T-helper 1 cell (primary cell): ENCODE results near the gene FUT2.

Source experiments
- DNase-seq, 5 donors: peaks; one replicate each; pipeline ENCODE4 v3.0.0-alpha.2; 2012 to 2020

Gene FUT2

DNA sequence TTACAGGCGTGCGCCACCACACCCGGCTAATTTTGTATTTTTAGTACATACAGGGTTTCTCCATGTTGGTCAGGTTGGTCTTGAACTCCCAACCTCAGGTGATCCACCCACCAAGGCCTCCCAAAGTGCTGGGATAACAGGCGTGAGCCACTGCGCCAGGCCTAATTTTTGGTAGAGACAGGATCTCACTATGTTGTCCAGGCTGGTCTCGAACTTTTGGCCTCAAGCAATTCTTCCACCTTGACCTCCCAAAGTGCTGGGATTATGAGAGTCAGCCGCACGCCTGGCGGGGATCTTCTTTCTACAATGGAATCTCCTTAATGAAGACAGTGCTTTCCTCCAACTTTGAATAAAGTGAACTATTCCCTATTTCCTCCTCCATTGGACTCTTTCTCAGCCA lies 38.9 kb downstream of the FUT2 start:
- no peak for DNase-seq

DNA sequence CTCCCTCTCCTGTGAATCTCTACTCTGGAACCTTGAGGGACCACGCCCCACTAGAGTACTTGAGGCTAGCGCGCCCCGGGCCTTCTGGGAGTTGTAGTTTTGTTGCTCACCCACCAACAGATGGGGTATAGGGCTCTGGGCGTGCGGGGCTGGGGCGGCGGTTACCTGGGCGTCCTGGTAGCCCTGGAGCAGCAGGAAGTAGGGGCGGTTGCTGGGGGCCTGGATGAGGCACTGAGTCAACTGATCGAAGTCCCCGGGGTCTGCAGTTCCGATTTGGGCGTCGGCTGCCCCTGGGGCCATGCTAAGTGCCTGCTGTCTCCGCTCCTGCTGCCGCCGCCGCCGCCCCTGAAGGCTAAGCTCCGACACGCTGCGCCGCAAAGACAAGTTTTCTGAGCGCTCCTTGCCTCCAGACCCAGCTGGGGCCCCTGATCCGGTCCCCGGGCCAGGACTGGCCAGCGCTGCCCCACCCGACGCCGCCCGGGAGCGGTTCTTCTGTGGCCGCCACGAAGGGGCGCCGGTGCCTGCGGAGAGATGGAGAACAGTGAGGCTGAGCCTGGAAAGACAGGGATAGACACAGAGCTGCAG lies 39.4 kb downstream of the FUT2 start:
- no peak for DNase-seq

DNA sequence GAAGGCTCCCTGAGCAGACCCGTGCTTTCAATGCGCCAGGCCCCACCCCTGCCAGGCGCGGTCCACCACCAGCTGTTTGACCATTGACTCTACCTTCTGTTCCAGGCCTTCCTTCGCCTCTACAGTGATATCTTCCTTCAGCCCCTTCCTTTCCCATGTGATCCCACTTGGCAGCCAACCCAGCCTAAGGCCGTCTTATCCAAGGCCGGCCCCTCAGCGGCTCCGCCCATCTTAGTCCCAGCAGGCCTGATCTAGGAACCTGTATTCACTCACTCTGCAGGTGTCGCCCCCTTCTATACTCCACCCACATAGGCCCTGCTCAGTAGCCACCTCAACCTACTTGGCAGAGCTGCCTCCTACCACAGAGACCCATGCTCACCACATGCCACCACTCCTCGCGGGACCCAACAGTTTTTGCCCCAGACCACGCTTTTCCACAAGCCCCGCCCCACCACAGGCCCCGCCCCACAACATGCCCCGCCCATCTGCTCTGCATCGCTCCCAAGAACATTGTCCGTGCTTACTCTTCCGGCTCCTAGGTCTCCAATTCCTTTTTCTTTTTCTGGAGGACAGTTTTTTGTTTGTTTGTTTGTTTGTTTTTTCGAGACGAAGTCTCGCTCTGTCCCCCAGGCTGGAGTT lies 41.7 kb downstream of the FUT2 start:
- no peak for DNase-seq

DNA sequence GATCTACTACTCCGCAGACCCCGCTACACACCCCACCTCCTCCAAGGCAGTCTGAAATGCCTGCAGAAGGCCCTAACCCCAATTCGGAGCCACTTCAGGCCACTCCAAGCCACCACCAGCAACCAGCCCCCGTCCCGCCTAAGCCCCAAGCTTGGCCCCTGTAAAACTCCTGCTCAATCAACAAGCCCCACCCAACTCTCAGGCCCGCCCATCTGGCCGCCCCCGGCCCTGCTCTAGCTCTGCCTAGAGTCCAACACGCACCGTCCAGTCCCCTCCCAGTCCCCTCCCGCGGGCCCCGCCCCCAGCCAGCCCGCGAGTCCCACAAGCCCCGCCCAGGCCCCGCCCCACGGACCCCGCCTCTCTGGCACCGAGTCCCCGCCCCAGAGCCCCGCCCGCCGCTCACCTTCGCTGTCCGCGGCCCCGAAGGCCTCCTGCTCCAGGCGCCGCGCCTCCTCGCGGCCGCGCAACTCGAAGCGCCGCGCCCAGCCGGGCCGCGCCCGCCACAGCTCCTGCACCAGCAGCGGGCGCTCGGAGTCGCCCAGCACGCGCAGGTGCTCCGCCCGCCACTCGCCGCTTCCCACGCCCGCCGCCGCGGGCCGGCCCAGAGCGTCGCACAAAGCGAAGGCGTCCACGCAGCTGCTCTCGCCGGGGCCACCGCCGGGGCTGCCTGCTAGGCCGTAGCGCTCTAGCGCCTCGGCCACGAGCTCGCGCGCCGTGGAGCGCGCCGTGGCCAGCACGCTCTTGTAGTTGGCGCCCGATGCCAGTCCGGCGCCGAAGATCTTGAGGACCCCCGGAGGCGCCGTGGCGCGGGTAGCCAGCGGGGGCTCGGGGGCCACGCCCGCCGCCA lies 43.0 kb downstream of the FUT2 start:
- peak; percentile 88 to 92 (median 90) for DNase-seq

DNA sequence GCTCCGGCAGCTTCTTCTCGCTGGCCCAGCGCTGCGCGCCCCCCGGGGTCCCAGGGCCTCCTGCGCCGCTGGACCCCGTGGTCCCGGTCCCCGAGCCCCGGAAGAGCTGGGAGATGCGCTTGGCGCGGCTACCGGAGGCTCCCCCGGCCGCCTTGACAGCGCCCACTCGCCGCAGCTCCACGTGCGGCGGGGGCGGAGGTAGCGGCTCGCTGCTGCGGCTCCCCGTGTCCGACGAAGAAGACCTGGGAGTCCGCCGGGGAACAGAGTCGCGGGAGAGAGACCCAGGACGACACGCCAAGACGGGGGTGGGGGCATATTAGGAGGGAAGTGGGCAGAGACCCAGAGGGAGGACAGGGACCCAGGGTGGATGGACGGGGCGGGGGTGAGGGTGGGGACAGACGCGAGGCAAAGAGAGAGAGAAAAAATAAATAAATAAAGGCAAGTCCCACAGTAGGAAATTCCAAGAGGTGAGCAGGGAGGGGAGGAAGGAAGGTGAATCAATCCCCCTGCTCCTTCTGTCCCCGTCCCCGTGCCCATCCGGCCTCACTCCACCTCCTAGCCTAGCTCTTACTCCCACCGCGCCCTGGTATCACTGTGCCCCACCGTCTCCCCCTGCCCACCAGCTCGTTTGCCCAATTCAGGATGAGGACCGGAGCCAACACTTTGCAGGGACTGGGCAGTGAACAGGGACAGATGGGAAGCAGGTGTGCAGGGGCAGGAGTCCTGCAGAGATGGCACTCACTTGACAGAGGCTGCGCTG lies 43.8 kb downstream of the FUT2 start:
- no peak for DNase-seq

DNA sequence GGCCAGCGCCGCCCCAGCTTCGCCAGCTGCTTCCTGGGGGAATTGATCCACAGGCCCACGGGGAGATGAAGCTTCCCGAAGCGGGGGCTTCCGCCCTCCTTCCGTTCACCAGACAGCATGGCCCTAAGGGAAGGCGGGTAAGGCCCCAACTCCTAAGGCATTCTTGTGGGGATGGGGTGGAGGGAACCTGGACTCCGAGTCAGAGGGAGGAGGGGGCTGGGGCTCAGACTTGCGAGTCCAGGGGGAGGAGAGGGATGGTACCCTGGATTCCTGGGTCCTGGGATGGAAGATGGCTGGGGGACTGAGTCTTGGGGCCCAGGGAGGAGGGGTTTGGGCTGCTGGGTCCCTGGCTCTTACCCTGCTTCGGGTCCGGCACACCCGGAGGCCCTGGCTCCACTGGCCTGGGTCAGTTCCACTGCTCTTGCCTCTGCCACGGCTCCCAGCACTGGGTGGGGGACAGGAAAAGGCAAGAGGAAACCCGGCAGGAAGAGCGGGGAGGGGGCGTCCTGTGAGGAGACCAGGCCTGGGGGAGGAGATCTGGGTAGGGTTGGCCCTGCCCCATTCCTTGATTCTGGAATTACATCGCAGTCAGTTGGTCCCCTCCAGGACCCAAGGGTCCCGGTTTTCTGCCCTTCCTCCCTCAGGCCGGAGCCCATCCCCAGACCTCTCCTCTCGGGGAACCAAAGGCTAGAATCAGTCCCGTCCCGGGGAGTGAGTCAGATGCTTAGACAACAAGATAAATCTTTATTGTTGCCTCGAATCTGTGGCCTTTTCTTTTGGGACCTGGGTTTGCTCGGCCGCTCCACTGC lies 44.6 kb downstream of the FUT2 start, which contains the start of gene RASIP1:
TSS of gene RASIP1 (minus strand) at position 447 of the 809 bp plus-strand sequence. CDS start at position 119, 328 bp downstream.
- DNase-seq: no peak

DNA sequence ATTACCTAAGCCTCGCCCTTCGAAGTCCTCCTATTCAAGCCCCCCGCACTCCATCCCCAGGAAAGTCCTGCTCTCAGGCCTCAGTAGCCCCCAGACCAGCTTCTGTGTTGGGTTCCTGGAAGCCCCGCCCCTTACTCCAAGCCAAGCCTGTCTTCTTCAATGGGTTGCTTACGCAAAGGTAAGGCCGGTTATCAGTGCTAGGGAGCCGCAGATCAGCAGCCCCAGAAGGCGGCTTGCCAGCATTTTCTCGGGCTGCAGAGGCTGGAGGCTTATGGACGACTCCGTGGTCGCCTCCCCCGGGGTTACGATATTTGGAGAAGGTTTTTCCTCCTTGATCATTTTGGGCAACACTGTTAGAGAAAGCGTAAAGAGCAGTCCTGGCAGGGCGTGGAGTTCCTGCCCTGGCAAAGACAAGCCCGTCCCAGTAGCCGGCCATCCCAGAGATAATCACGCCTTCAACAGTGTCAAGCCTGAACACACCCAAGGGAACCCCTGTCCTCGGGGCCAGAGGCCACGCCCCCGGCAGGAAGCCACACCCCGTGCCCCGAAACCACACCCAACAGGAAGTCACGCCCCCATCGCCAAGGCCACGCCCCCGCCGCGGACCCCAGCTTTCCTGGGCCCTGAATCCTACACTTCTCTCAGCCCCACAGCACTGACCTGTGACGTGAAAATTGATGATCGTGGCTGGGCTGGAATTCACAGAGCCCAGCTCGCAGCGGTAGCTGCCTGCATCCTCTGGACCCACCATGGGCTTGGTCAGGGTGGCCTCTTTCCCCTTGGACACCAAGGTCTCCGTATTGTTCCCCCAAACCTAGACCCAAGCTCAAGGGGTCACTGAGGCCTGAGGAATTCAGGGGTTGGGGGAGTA lies 45.6 kb downstream of the FUT2 start:
- no peak for DNase-seq

DNA sequence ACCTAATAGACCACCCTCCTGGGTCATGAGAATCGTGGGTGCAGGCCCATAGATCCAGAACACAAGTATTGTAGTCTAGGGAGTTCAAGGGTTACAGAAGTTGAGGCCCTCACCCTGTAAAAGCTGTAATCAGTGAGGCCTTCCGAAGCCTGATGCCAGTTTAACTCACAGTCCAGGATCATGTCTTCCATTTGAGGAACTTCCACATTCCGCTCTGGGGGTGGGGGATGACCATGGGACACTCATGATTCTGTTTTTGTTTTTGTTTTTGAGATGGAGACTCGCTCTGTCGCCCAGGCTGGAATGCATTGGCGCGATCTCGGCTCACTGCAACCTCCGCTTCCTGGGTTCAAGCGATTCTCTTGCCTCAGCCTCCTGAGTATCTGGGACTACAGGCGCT lies 46.3 kb downstream of the FUT2 start:
- no peak for DNase-seq

DNA sequence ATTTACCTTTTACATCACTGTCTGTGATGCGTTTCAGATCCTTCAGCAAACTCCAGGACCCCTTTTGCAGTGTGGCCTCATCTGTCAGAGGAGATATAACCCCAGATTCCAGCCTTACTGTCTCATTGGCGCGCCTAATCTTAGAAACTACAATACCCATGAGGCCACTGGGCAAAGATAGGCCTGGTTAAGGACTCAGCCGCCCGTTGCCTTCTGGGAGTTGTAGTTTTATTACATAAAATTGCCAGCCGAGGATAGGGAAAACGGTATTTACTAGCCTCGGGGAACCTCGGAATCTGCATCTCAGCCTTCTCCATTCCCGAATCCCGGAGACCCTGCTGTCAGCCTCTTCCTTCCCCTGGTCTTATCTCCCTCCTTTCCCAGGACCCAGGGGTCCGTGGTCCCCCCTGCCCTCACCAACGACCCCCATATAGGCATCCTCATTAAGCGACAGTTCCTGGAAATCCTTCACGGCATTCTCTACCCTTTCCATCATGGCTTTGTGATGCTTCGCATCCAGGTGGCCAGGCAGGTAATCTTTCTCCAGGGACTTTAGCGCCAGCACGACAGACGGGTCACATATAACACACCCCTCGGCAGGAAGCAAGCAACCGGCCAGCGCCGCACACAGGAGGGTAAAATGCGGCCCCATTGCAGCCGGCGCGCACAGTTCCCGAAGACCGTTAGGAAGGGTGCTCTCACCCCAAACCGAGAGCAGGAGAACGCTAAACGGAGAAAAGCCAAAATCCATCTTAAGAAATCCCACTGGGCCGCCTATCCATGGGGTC lies 49.6 kb downstream of the FUT2 start:
- DNase-seq: peak in 3 of 5 donors; percentile 35 to 68 (median 54)

DNA sequence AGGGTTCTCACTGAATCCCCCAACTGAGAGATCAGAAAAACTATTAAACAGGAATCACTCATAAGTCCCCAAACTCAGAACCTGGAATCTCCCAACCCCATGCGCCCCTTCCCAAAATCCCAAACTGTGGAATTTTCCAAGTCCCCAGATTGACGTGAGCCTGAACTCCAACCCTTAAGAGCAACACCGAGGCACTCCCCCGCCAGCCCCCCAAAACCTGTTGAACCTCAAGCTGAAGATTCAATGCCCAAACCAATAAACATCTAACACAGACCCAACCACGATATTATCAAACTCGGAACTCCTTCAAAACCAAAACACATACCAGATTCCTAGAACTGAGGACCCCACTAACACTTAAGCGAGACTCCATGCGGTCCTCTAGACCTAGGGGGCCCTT lies 50.3 kb downstream of the FUT2 start:
- DNase-seq: no peak

DNA sequence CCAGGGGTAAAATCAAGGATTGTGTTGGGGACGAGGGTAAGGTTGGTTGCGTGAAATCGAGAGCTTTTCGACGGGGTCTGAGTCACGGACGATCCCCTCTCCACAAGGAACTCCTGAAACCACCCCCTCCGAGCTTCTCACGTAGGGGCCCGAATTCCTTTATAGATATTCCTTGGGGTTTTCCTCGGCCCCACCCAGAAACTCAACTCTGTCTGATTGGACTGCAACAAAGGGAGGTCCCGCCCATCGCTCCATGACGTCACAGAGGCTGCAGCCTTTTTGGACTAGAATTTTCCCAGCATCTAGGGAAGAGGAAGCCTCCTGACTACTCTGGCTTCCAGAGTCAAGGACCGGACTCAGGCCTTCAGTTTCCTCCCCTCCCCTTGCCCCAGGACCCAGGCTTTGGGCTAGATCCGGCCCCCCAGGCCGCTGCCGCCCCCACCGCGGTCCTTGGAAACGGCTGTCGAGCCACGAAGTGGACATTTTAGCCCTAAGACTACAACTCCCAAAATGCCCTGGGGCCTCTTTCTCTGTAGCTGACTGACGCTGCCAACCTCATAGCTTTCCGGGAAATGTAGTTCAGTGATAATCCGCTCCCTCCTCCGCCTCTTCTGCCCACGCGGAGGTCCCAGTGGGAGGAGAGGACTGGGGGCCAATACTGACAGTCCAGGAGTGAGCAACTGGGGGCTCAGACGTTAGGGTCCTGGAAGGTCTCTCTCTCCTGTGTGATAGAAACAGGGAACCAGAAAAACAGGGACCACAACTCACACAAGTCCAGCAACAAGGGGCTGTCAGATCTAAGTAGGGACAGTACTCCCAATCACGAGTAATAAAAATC lies 51.2 kb downstream of the FUT2 start, which contains the start of gene IZUMO1:
TSS of gene IZUMO1 (minus strand) at position 172 of the 838 bp plus-strand sequence. CDS start 1,050 bp downstream, outside the sequence.
- DNase-seq: peak in 4 of 5 donors; percentile 32 to 74 (median 36)

DNA sequence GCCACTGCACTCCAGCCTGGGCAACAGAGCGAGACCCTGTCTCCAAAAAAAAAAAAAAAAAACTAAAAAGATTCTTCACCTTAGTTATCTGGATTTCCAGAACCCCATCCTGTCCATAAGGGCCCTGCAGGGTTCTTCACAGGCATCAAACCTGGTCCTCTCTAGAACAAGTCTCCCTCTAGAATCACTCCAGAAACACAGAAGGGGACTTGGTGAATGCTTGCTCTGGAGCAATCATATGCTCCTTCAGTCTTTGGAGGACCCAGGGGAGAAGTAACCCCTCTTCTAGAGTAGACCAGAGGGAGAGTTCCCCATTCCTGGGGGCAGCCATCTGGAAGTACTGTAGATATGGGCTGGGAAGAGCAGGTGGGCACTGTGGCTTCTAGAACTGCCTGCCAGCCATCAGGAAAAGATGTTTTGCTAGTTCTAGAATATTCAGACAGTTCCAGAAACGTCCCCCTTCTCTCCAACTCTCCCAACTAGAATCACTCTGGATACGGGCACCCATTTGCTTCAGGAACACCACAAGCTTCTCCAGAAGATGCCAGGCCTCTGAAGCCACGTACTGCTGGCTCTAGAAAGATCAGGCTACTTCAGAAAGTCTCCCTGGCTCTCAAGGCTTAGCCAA lies 53.9 kb downstream of the FUT2 start:
- DNase-seq: no peak

DNA sequence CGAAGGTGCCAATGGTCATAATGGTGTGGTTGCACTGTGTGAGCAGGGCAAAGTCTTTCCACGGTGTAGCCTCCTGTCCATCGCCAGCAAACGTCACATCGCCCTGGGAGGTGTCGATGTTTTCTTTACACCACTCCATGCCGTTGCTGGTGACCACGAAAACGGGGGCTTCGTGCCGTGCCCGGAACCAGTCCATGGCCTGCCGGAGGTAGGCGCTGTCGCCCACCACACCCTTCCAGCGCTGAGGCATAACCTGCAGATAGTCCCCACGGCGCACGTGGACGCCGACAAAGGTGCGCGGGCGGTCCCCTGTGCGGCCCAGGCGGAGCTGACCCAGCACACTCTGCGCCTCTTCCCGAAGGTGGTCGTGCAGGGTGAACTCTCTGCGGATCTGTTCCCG lies 54.6 kb downstream of the FUT2 start:
- DNase-seq: no peak

DNA sequence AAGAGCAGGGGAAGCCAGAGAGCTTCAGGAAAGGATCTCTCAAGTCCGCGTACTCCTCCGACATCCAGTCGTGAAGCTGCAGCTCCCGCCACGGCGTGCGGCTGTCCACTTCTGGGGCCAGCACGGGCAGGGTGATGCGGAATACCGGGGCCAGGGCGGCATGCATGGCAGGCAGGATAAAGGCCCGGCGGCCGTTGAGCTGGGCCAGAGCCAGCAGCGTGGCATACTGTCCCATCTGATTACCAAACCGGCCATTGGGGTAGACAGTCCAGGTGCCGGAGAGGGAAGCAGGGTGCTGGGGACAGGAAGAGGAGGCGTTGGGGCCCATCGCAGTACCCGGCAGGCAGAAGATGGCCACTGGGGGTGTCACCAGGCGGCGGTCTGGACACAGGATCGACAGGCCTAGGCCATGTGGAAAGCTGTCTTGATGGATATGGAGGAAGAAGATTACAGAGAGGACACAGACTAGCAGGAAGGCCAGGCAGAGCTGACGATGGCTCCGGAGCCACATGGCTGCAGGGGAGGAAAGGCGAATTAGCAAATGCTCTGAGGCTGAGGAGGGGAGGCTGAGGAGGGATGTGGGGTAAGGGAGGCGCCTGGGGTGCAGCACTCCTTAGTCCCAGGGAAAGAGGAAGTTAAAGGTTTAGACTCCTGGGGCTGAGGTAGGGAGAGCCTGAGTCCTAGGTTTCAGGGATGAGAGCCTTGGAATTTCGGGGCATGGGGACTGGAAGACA lies 55.2 kb downstream of the FUT2 start:
- no peak for DNase-seq

DNA sequence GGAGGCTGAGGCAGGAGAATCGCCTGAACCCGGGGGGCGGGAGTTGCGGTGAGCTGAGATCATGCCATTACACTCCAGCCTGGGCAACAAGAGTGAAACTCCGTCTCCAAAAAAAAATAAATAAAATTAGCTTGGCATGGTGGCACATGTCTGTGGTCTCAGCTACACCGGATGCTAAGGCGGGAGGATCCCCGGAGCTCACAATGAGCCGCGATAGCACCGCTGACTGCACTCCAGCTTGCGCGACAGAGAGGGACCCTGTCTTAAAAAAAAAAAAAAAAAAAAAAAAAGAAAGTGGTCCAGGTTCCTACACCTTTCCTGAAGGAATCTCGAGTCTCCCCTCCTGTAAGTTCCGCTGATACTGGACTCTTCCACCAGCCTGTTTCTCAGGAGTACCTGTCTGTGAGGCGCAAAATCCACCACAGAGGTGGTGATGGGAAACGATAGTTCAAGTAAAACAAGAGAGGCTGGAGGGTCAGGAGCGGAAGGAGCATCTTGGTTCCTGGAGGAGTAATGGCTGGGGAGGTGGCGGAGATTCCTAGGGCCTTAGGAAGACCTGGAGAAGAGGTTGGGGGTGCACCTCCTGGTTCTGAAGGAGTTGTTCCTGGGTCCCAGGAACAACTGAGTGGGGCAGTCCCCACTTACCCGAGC lies 56.2 kb downstream of the FUT2 start:
- DNase-seq: no peak

DNA sequence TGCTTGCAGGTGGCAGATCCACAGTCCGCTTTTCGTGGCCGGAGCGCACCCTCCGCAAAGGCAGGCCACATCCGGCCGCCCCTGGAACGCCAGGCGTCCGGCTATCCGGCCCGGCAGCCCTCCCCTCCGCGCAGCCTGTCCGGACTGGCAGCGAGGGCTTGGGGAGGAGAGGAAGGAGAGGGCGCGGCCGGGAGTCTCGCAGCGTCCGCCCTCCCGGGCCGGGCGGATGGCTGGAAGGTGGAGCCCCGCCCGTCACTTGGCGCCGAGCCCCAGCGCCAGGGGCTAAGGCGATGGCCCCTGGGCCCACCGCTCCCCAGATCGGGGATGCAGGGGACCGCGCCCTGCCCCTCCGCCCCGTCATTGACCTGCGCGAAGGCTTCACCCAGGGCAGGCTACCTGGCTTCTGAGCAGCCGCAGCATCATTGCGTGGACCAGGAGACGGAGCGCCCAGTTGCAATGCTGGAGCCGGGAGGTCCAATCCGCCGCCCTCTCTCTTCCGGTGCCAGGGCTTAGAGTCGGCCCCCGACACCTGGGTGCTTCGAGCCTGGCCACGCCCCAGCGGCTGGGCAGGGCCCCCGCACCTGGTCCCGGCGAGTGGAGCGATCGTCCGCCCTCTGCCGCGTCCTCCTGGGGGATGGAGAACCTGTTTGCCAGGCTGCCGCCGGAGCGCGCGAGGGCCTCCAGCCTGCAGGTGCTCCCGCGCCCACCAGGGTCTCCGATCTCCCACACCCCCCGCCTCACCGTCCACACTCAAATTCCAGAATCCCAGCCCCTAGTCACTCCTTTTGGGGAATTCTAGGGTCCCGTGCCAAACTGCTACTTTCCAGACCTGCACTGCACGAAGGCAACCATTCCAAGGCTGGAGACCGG lies 57.0 kb downstream of the FUT2 start, which contains the start of gene FUT1:
TSS of gene FUT1 (minus strand) at position 146 of the 870 bp plus-strand sequence. CDS start 1,360 bp downstream, outside the sequence.
- DNase-seq: peak in 4 of 5 donors; percentile 18 to 37 (median 34)
